Measurements from ENCODE around the gene VPS13D. TPM values are rescaled to one million over a fixed set of nuclear protein-coding genes. Genes with fewer than 3 reads are reported as not detected.

Gene VPS13D
- total RNA-seq, 6 experiments from 2014 or later, result 25.9 to 36.9 (median 30.8) TPM

DNA sequence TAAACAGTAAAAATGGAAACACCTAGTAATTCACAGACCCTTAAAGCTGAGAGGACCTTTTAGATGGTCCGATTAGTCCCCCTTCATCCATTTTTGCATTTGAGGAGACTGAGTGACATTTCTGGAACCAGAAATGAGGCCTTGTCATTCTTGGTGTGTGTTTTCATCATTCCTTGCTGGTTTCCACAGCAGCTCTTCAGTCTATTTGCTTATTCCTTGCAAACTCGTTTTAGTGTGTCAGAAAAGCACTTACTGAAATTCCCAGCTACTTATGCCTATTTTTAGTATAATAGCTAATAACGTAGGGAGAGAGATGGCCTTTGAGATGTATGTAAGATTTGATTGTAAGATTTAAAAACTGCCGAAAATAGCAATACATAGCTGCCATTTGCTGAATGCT, 70.9 kb downstream of the VPS13D start:
- Histone ChIP-seq H3K27ac (no peak overlapping the region), H3K36me3 (peaks cover 0 to 73% (median 8%) of the 10 kb centered on the region in 4 donors), H3K4me3 (no peak overlapping the region), H3K4me1 (no peaks in the 10 kb centered on the region), H3K9me3 (no peaks in the 10 kb centered on the region), H3K27me3 (no peaks in the 10 kb centered on the region)
- DNase-seq, result no peak
- no peak for ATAC-seq
- intact Hi-C loops (cut with DNase I), result no loop called here
- 67% methylated on average over 4 of the region's 4 CpGs for WGBS (ENCODE audit: insufficient coverage, low coverage, low lambda C conversion rate, missing lambda C conversion rate)
- TF ChIP-seq CTCF (IDR thresholded peaks at IDR 0.05), result no peak
- TF ChIP-seq POLR2A (IDR thresholded peaks at IDR 0.05), result no peak

DNA sequence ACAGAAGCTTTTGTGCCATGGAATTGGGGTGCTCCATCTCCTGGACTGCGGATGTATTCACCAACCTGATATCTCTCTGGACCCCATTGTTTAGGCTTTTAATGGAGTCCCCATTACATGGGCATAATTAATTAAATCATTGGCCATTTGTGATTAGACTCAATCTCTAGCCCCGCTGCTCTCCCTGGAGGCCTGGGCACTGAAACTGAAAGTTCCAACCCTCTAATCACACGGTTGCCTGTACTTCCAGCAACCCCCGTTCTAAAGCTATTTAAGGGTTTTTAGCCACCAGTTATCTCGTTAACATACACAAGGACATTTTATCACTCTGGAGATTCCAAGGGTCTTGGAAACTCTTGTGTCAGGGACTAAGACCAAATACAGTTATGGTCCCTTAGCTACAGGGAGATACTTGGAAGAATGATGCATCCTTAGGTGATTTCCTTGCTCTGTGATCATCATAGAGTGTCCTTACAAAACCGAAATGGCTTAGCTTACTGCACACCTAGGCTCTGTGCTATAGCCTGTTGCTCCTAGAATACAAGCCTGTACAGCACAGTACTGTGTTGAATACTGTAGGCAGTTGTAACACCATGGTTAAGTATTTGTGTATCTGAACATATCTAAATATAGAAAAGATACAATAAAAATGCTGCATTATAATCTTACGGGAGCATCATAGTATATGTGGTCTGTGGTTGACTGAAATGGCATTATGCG, 71.8 kb downstream of the VPS13D start:
- Histone ChIP-seq H3K27me3 (no peaks in the 10 kb centered on the region), H3K27ac (no peak overlapping the region), H3K9me3 (no peaks in the 10 kb centered on the region), H3K4me1 (no peaks in the 10 kb centered on the region), H3K4me3 (no peak overlapping the region), H3K36me3 (peaks cover 0 to 70% (median 5%) of the 10 kb centered on the region in 4 donors)
- intact Hi-C loops (cut with DNase I), result no loop called here
- peak in 1 of 4 donors; percentile 33 for ATAC-seq
- DNase-seq, result no peak
- WGBS (ENCODE audit: insufficient coverage, low coverage, low lambda C conversion rate, missing lambda C conversion rate), result 78% methylated on average over 8 of the region's 8 CpGs
- no peak for TF ChIP-seq CTCF (IDR thresholded peaks at IDR 0.05)
- no peak for TF ChIP-seq POLR2A (IDR thresholded peaks at IDR 0.05)

GRCh38 chr1:12302798-12303447, 73.1 kb downstream of the VPS13D start:
- no peak overlapping the region for H3K4me3 ChIP-seq
- no peak for TF ChIP-seq CTCF (IDR thresholded peaks at IDR 0.05)
- no peak for TF ChIP-seq POLR2A (IDR thresholded peaks at IDR 0.05)
- no peaks in the 10 kb centered on the region for H3K27me3 ChIP-seq
- peaks cover 0 to 70% (median 5%) of the 10 kb centered on the region in 4 donors for H3K36me3 ChIP-seq
- no peaks in the 10 kb centered on the region for H3K4me1 ChIP-seq
- intact Hi-C loops (cut with DNase I), result no loop called here
- no peak for DNase-seq
- no peaks in the 10 kb centered on the region for H3K9me3 ChIP-seq
- no peak overlapping the region for H3K27ac ChIP-seq
- ATAC-seq, result no peak
- WGBS (ENCODE audit: insufficient coverage, low coverage, low lambda C conversion rate, missing lambda C conversion rate), result 71% methylated on average over 2 of the region's 2 CpGs

DNA sequence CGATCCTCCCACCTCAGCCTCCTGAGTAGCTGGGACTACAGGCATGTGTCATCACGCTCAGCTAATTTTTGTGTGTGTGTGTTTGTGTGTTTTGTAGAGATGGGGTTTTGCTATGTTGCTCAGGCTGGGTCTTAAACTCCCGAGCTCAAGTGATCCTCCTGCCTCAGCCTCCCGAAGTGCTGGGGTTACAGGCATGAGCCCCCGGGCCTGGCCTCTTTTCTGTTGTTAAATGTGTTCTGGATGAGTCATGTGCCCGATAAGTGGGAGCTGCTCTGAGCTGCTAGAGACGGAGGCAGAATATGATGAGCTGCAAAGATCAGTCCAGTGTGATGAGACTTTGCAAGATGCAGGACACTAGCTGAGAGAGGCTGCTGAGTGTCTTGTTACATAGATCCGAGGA, 75.5 kb downstream of the VPS13D start:
- TF ChIP-seq POLR2A (IDR thresholded peaks at IDR 0.05) (no peak), CTCF (IDR thresholded peaks at IDR 0.05) (no peak)
- DNase-seq (no peak), ATAC-seq (no peak)
- peaks cover 6 to 71% (median 14%) of the 10 kb centered on the region in 4 donors for H3K36me3 ChIP-seq
- WGBS (ENCODE audit: insufficient coverage, low coverage, low lambda C conversion rate, missing lambda C conversion rate), result 92% methylated on average over 3 of the region's 8 CpGs
- H3K27me3 ChIP-seq, result no peaks in the 10 kb centered on the region
- H3K27ac ChIP-seq, result no peak overlapping the region
- no peak overlapping the region for H3K4me3 ChIP-seq
- intact Hi-C loops (cut with DNase I), result no loop called here
- no peaks in the 10 kb centered on the region for H3K4me1 ChIP-seq
- no peaks in the 10 kb centered on the region for H3K9me3 ChIP-seq

Data from right lobe of liver (tissue), 6 donors.